GM21367 (cell line): Measurements from ENCODE around the gene ECE1.

Experiments used
- ATAC-seq: cut with Tn5 transposase; IDR thresholded peaks from one replicate; pipeline ENCODE4 v1.9.1; 2021; ENCODE audit not compliant: unreplicated experiment

Gene ECE1

GRCh38 chr1:21308847-21309652, 18.8 kb upstream of the ECE1 start:
- ATAC-seq: no peak

- no peak for ATAC-seq
These were observed 18.1 kb upstream of the ECE1 start for GRCh38 chr1:21308330-21308729.

DNA sequence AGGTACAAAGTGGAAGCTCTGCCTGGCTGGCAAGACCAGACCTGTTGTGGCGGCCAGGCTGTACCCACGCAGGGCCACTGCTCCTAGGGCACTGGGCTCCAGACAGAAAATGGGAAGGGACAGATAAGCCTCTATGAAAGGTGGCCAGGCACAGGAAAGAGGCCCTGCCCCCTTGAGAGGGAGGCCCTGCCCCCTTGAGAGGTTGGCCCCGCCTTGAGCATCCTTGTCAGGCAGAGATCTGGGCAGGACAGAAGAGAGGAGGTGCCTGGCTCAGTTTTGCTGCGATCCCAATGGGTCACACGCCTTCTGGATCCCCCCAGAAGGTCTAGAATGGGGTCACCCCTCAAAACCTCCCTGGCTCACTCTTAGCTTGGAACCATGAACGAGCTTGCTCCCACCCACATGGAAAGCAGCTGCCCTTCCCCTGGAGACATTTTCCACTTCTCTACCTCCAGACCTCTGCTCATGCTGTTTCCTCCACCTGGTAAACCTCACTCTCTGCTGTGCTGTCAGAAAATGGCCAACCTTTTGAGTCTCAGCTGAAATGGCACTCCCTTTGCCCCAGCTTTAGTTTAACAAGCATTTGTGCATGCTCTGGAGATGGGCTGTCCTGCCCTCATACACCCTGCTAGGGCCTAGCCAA, 17.5 kb upstream of the ECE1 start:
- ATAC-seq: no peak

GRCh38 chr1:21307210-21307609, 16.9 kb upstream of the ECE1 start:
- ATAC-seq: no peak

DNA sequence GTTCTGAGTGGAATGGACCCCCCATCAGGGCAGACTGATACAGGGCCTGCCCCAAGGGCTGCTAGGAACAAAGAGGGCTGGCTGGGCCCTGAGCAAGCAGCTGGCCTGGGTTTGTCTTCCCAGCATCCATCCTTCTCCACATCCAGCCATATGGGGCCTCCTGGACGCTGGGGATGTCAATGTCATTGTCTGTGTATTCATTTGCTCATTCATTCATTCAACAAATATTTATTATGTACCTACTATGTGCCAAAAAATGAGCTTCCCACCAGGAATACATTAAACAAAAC, 15.6 kb upstream of the ECE1 start:
- no peak for ATAC-seq

GRCh38 chr1:21305155-21305899, 15.1 kb upstream of the ECE1 start:
- ATAC-seq: no peak

DNA sequence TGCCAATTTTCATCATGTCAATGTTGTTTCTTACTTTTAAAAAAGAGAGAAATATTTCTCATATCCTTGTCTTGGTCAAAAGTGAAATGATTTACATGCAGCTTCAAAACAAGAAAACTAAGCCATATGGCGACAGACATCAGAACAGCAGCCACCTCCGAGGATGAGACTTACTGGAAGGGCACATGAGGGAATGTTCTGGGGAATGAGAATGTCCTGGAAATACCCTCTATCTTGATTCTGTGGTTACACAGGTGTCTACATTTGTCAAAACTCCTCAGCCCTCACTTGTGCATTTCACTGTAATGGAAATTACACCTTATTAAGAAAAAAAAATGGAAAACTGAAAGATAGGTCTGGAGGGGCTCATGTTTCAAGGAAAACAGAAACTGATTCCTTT, 14.2 kb upstream of the ECE1 start:
- ATAC-seq: no peak

DNA sequence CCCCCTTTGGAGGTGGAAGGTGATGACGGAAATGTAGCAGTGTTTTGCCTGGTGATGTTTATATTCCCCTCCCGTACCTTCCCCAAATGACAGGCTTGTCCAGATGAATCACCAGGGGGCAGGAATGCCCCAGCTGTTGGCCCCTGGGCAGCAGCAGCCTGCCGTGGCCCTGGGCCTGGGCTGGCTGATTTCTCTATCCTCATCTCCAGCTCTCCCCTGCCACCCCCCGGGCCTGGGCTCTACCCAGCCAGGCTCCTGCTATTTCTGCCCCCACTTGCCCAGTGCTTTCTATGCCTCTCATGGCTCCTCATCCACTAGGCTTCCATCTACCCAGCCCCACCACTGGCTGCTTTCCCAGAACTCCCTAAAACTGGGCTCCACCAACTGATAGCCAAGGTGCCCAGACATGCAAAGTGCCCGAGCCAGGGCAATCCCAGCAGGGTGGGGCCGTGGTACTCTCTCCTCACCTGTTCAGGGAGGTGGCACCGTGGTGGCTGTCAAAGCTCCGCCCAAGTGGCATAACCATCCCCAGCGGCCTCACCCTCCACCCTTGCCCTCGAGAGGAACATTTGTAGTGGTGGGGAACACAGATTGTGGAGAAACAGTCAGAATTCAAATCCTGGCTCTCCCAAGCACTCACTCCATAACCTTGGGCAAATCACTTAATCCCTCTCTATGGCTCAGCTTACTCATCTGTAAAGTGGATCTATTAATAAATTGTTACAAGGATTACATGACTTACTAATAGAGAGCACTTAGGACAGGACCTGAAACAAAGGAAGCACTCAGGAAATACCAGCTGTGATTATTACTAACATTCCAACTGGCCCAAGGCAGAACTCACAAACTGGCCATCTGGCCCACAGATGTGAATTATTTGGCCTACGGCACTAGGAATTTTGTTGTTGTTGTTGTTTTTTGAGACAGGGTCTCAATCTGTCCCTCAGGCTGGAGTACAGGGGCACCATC, 12.8 kb upstream of the ECE1 start:
- ATAC-seq: no peak

- no peak for ATAC-seq
These were observed 11.7 kb upstream of the ECE1 start for GRCh38 chr1:21301794-21302440.

DNA sequence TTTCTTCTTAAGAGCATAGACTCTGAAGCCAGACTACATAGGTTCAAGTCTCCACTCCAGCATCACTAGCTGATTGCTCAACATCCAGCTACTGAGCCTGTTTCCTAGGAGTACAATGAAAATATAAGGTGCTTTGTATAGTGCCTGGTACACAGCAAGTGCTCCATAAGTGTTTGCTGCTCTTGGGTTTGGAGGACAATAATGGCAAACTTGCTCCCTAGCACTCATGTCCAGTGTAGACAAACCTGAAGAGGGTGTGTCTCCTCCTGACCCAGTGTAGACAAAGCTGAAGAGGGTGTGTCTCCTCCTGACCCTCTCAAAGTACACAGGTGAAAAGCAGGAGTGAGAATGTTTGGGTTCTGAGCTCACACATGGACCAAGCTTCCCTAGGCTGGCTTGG, 10.5 kb upstream of the ECE1 start:
- ATAC-seq: no peak

GRCh38 chr1:21299780-21300395, 9.6 kb upstream of the ECE1 start:
- no peak for ATAC-seq

DNA sequence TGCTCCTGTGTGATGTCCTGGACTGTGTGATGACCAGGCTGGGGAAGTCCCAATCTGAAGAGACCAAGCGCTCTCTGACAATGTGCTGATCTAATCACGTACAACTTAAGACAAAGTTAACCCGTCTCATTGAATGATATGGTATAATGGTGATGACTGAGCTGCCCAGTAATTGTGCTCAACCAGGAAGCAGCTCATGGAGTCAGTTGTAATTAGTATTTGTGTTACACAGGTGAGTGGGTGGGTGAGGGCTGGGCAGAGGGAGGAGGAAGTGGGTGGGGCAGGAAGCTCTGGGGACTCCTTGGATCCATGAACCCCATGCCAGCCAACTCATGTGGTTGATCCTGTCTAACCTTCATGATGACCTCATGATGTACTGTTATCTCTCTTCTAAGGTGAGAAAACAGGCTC, 8.7 kb upstream of the ECE1 start:
- ATAC-seq: no peak

DNA sequence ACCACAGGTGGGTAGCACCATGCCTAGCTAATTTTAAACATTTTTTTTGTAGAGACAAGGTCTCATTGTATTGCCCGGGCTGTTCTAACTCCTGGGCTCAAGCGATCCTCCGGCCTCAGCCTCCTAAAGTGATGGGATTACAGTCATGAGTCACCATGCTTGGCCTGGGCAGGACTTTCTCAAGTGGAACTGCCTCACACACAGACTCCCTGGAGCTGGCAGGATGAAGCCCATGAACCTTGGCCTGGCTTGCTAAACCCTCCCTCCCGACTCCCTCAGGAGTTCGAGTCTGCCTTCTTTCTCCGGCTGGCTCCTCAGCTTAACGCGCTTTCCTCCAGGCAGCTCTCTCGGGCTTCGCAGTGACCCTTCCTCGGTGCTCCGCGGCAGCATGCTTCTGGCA, 7.7 kb upstream of the ECE1 start:
- no peak for ATAC-seq

GRCh38 chr1:21296509-21297354, 6.5 kb upstream of the ECE1 start:
- ATAC-seq: no peak

GRCh38 chr1:21295545-21295944, 5.3 kb upstream of the ECE1 start:
- ATAC-seq: no peak

DNA sequence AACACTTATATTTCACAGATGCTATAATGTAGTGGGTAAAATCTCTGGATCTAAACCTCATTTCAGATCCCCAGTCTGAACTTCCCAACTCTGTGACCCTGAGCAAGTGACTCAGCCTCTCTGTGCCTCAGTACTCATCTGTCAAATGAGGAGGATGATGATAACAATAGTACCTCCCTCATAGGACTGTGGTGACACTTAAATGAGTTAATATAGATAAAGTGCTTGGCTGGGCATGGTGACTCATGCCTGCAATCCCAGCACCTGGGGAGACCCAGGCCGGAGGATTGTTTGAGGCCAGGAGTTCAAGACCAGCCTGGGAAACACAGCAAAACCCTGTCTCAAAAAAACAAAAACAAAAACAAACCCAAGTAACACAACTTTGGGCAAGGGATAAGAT, 4.7 kb upstream of the ECE1 start:
- no peak for ATAC-seq

DNA sequence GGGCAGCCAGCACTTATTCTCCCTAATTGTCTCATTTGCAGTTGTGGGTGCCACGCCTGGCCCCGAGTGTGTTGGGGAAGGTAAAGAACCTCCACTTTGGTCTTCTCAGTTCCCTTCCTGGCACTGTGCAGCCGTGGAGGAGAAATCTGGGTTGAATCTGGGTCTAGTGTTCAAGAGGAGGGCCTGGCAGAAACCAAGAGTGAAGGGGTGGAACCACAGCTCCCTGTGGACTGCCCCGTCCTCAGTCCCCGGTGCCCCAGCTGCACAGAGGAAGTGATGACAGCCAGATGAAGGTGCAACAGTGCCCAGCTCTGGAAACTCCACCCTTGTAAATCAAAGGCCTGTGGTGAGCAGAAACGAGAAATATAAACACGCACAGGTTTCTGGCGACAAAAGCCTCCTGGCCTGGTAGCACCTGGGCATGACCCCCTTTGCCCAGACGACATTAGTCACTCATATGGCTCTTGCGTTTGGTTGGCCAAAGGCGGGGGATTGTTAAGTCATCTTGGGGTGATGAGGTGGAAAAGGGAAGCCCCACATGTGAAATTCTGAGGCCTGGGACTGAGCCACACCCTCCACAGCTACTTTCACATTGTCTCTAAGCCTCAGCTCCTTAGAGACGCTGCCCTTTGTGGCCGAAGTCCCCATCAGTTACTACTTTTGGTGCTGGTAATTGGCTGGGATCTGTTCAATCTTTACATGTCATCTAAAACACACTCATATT, 4.2 kb upstream of the ECE1 start:
- ATAC-seq: peak; percentile 55

DNA sequence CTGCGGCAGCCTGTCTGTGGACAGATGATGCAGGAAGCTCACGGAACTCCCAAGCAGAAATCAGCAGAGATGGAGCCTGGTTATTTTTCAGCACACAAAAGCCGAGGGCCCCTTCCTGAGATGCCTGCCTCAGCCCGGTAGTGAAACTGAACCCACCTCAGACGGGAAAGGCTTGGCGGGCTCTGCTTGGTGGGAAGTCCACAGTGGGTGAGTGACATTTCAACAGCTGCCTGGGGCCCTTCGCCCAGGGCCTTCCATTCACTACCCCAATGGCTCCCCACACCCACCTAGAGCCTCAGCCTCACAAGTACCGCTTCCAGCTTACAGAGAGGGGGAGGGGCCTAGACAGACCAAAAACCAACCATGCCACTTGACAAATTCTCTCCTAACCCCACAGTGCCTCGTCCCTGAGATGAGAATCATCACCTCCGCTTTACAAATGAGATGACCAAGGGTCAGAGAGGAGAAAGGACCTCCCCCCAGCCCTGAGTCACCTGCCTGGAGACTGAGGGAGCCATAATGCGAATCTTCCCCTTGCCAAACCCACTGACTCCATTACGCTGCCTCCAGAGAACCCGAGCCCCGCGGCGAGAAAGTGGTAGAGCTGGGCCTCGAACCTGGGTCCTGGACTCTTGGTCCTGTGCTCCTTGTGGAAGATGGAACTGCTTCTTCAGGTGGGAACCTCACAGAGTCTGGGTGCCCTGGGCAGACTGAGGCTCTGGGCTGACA, 3.4 kb upstream of the ECE1 start:
- peak; percentile 26 for ATAC-seq
